Stomach (tissue), 4 donors: ENCODE data around the gene RREB1.

Source experiments
- CTCF ChIP-seq, 7 experiments: fragments of 450-650 bp in 4 of 7; fragments of 200-600 bp in 3 of 7; sonication (generic) in 3 of 7; IDR thresholded peaks; one replicate each; pipeline ENCODE4 v1.5.1; 2016 to 2019; ENCODE audit warnings: antibody characterized with exemption in 7 of 7, control low read depth in 2 of 7, mild to moderate bottlenecking in 1 of 7
- POLR2A ChIP-seq, 4 donors: fragments of 450-650 bp; IDR thresholded peaks; one replicate each; pipeline ENCODE4 v1.6.1; 2016; ENCODE audit warnings: antibody characterized with exemption in 4 of 4, control low read depth in 2 of 4, mild to moderate bottlenecking in 1 of 4, moderate library complexity in 1 of 4
- POLR2AphosphoS5 ChIP-seq, 3 donors: sonication (generic); formaldehyde crosslinking; IDR thresholded peaks; one replicate each; pipeline ENCODE4 v1.6.1; 2016; ENCODE audit warnings: antibody characterized with exemption in 3 of 3

GRCh38 chr6:7239590-7239948 is 131.8 kb downstream of the RREB1 start:
- TF ChIP-seq CTCF (IDR thresholded peaks at IDR 0.05): no peak
- no peak for TF ChIP-seq POLR2AphosphoS5 (IDR thresholded peaks at IDR 0.05)
- no peak for TF ChIP-seq POLR2A (IDR thresholded peaks at IDR 0.05)
